WTC11 (cell line): ENCODE data around the gene PLEKHA5.
"Not testable (repeated sequence)": the region's sequence is repeated elsewhere in the genome, so short reads cannot be mapped to it uniquely, and the experiment has no call there.

Experiments used
- ESRRA ChIP-seq: sonication (generic); formaldehyde crosslinking; IDR thresholded peaks from 2 replicates; pipeline ENCODE4 v1.8.1; 2022; ENCODE audit warnings: mild to moderate bottlenecking, missing genetic modification reagents, borderline replicate concordance
- PRDM15 ChIP-seq: sonication (generic); formaldehyde crosslinking; IDR thresholded peaks from 2 replicates; pipeline ENCODE4 v1.8.0; 2022; ENCODE audit warnings: missing genetic modification reagents

- TF ChIP-seq PRDM15, ESRRA (CRISPR knock-in tag): not testable (repeated sequence)
Observed at GRCh38 chr12:19400649-19401285, 271.2 kb downstream of the PLEKHA5 start.
